ENCODE results near the gene PANK4.

The PANK4 gene

GRCh38 chr1:2561898-2562895, 35.8 kb upstream of the PANK4 start:
- no peak overlapping the region for H3K4me3 Mint-ChIP-seq
- H3K4me1 Mint-ChIP-seq (ENCODE audit: low read depth): peaks cover 8% of the 10 kb centered on the region
- no peak overlapping the region for H3K27ac Mint-ChIP-seq
- no peaks in the 10 kb centered on the region for H3K9me3 Mint-ChIP-seq (ENCODE audit: low read depth)
- H3K27me3 Mint-ChIP-seq: no peaks in the 10 kb centered on the region
- H3K36me3 Mint-ChIP-seq: no peaks in the 10 kb centered on the region

DNA sequence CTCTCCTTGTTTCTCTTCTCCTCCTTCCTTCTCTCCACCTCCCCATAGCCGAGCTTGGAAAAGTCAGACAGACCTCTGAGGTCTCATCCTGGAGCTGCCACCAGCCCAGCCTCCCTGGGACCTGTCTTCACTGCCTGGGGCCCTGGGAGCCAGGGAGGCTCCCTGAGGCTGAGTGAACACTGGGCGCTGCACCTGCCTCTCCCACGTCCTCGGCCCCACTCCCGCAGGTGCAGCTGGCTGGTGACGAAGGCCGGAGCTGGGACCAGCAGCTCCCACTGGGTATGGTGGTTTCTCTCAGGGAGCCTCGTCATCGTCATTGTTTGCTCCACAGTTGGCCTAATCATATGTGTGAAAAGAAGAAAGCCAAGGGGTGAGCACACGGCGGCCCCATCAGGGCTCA, 35.0 kb upstream of the PANK4 start:
- peak overlapping the region; percentile 34 for H3K27ac Mint-ChIP-seq
- no peaks in the 10 kb centered on the region for H3K36me3 Mint-ChIP-seq
- peaks cover 8% of the 10 kb centered on the region for H3K4me1 Mint-ChIP-seq (ENCODE audit: low read depth)
- H3K27me3 Mint-ChIP-seq: no peaks in the 10 kb centered on the region
- no peaks in the 10 kb centered on the region for H3K9me3 Mint-ChIP-seq (ENCODE audit: low read depth)
- H3K4me3 Mint-ChIP-seq: no peak overlapping the region

- H3K27me3 Mint-ChIP-seq: no peaks in the 10 kb centered on the region
- no peak overlapping the region for H3K4me3 Mint-ChIP-seq
- peaks cover 10% of the 10 kb centered on the region for H3K4me1 Mint-ChIP-seq (ENCODE audit: low read depth)
- H3K9me3 Mint-ChIP-seq (ENCODE audit: low read depth): no peaks in the 10 kb centered on the region
- H3K27ac Mint-ChIP-seq: no peak overlapping the region
- no peaks in the 10 kb centered on the region for H3K36me3 Mint-ChIP-seq
Measured at GRCh38 chr1:2560299-2561073, 34.1 kb upstream of the PANK4 start.

DNA sequence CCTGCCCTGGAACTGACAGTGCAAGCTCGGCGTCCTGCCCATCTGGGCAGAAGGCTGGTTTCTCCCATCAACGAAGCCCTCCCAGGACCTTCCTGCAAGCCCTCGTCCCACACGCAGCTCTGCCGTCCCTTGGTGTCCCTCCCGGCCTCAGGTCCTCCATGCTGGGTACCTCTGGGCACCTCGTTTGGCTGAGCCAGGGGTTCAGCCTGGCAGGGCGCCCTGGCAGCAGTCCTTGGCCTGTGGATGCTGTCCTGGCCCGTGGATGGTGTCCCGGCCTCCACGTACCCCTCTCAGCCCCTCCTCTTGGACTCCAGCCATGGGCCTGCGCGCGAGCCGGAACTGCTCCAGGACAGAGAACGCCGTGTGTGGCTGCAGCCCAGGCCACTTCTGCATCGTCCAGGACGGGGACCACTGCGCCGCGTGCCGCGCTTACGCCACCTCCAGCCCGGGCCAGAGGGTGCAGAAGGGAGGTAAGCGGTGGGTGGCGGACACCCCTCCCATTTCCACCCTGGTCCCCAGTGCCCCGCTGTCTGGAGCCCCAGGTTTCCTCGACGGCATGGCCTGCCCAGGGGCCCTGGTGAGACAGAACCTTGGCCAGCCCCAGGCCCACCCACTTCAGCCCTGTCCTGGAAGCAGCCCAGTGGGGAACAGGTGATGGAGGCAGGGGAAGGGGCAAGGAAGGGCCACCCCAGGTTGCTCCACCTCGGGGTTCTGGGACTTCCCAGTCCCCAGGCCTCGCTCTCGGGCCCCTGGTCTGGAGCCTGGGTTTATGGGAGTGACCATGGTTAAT, 33.3 kb upstream of the PANK4 start:
- Mint-ChIP-seq H3K36me3 (no peaks in the 10 kb centered on the region), H3K4me1 (ENCODE audit: low read depth) (peaks cover 13% of the 10 kb centered on the region), H3K9me3 (ENCODE audit: low read depth) (no peaks in the 10 kb centered on the region)

DNA sequence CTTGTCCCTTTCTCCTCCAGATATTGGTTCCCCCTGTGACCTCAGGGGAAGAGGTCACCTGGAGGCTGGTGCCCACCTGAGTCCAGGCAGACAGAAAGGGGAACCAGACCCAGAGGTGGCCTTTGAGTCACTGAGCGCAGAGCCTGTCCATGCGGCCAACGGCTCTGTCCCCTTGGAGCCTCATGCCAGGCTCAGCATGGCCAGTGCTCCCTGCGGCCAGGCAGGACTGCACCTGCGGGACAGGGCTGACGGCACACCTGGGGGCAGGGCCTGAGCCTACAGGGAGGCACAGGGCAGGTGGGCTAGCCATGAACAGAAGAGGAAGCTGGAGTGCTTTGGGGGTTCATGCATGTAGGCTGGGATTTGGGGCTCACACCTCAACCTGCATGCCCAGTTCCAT, 32.5 kb upstream of the PANK4 start:
- Mint-ChIP-seq H3K4me1 (ENCODE audit: low read depth) (peaks cover 19% of the 10 kb centered on the region), H3K27me3 (no peaks in the 10 kb centered on the region), H3K9me3 (ENCODE audit: low read depth) (no peaks in the 10 kb centered on the region), H3K4me3 (peak overlapping the region; percentile 65), H3K36me3 (no peaks in the 10 kb centered on the region), H3K27ac (peak overlapping the region; percentile 75)

More for the DNA sequence above, 33.3 kb upstream of the PANK4 start:
- no peak overlapping the region for H3K4me3 Mint-ChIP-seq
- no peak overlapping the region for H3K27ac Mint-ChIP-seq
- no peaks in the 10 kb centered on the region for H3K27me3 Mint-ChIP-seq

DNA sequence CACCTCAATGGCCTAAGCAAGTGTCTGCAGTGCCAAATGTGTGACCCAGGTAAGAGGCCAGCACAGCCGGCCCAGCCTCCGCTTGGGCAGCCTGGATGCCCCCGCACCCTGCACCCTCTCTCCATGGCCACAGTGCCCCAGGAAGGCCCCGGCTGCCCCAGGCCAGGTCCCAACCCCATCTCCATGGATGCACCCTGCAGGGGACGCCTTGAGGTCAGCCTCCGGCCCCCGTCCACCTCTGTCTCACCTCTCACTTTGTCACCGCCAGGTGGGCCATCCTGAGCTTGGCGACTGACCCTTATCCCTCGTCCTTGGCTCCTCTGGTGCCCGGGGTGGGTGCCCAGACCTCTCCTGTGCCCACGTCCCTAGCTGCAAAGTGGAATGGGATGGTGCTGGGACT, 32.0 kb upstream of the PANK4 start:
- no peaks in the 10 kb centered on the region for H3K36me3 Mint-ChIP-seq
- peaks cover 19% of the 10 kb centered on the region for H3K4me1 Mint-ChIP-seq (ENCODE audit: low read depth)
- peak overlapping the region; percentile 65 for H3K4me3 Mint-ChIP-seq
- H3K9me3 Mint-ChIP-seq (ENCODE audit: low read depth): no peaks in the 10 kb centered on the region
- H3K27ac Mint-ChIP-seq: peak overlapping the region; percentile 81
- no peaks in the 10 kb centered on the region for H3K27me3 Mint-ChIP-seq

GRCh38 chr1:2557482-2558400, 31.3 kb upstream of the PANK4 start:
- Mint-ChIP-seq H3K9me3 (ENCODE audit: low read depth) (no peaks in the 10 kb centered on the region), H3K27me3 (no peaks in the 10 kb centered on the region), H3K36me3 (no peaks in the 10 kb centered on the region), H3K4me3 (peak overlapping the region; percentile 97), H3K27ac (peak overlapping the region; percentile 81), H3K4me1 (ENCODE audit: low read depth) (peaks cover 19% of the 10 kb centered on the region)

GRCh38 chr1:2556678-2557481, 30.5 kb upstream of the PANK4 start:
- Mint-ChIP-seq H3K4me1 (ENCODE audit: low read depth) (peaks cover 19% of the 10 kb centered on the region), H3K27me3 (no peaks in the 10 kb centered on the region), H3K27ac (peak overlapping the region; percentile 98), H3K9me3 (ENCODE audit: low read depth) (no peaks in the 10 kb centered on the region), H3K4me3 (peak overlapping the region; percentile 97), H3K36me3 (no peaks in the 10 kb centered on the region)

DNA sequence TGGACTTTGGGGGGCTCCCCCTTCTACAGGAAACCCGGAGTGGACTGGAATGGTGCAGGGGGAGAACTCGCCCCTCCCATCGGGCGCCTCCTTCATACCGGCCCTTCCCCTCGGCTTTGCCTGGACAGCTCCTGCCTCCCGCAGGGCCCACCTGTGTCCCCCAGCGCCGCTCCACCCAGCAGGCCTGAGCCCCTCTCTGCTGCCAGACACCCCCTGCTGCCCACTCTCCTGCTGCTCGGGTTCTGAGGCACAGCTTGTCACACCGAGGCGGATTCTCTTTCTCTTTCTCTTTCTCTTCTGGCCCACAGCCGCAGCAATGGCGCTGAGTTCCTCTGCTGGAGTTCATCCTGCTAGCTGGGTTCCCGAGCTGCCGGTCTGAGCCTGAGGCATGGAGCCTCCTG, 29.9 kb upstream of the PANK4 start, which contains the start of gene TNFRSF14:
Gene TNFRSF14 (plus strand): TSS at position 95 of the 401 bp plus-strand sequence. CDS start 294 bp downstream, at position 389.
- H3K27ac Mint-ChIP-seq: peak within 1 kb of the TSS; percentile 98
- peak within 1 kb of the TSS; percentile 97 for H3K4me3 Mint-ChIP-seq
- H3K4me1 Mint-ChIP-seq (ENCODE audit: low read depth): peaks cover 18% of the 10 kb centered on the region
- no peaks in the 10 kb centered on the region for H3K9me3 Mint-ChIP-seq (ENCODE audit: low read depth)
- H3K27me3 Mint-ChIP-seq: no peaks in the 10 kb centered on the region
- no peaks in the 10 kb centered on the region for H3K36me3 Mint-ChIP-seq

DNA sequence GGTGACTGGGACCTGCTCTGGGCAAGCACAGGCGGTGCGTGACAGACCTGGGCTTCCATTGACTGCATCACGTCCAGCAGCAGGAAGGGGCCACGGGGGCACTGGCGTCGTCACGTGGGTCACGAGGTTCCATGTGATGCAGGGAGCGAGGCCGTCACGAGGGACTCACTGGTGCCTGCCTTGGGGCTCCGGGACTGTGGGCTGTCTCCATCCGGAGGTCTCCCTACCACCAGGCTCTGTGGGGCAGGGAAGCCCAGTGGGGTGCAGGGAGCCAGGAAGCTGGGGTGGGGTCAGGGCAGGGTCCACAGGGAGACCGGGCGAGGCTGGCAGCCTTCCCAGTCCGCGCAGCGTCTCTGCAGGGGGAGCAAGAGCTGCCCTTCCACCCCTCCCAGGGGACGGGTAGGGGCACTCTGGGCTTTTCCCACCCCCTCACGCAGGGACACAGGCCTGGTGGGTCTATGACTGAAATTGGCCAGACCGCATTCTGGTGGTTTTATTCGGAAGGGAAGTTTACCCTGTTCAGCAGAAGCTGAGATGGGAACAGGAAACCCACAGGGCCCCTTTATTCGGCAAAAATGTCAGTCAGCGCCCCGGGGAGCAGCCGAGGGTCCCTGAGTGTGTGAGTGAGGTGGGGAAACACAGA, 29.4 kb upstream of the PANK4 start:
- H3K36me3 Mint-ChIP-seq: no peaks in the 10 kb centered on the region

DNA sequence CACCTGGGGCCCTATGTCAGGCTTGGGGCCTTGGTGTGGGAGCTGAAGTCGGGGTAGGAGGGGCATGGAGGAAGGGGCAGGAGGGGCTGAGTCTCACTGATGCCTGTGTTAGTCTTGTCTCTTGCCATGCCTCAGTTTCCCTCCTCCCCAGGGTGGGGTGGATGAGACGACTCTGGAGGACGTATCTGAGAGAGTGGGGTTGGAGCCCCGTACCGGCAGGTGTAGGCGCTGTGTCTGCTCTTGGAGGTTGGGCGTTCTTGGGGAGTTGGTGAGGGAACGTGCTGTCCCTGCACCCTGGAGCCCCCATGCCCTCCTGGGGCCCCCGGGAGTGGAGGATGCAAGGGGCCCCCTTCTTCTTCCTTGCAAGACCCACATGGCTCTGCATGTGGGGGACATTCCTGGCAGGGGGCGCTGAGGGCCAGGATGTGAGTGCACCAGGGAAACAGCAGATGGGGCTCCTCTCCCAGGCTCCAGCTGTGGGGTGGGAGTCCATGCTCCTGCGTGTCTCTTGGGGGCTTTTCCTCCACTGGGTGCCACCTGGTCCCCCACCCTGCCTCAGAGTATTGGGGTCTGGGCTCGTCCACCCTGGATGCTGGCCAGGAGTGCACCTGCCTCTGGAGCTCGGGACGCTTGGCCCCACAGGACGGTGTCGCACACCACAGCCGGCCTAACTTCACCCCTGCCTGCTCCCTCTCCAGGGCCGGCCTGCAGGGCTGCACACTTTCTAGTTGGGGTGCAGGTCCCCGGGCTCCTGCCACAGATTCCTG, 28.4 kb upstream of the PANK4 start:
- H3K9me3 Mint-ChIP-seq (ENCODE audit: low read depth): no peaks in the 10 kb centered on the region
- peak overlapping the region; percentile 63 for H3K4me3 Mint-ChIP-seq
- H3K27ac Mint-ChIP-seq: peak overlapping the region; percentile 61
- no peaks in the 10 kb centered on the region for H3K27me3 Mint-ChIP-seq
- H3K4me1 Mint-ChIP-seq (ENCODE audit: low read depth): peaks cover 20% of the 10 kb centered on the region
- no peaks in the 10 kb centered on the region for H3K36me3 Mint-ChIP-seq

More for the DNA sequence above, 29.4 kb upstream of the PANK4 start:
- no peaks in the 10 kb centered on the region for H3K27me3 Mint-ChIP-seq
- peak overlapping the region; percentile 98 for H3K27ac Mint-ChIP-seq
- H3K4me1 Mint-ChIP-seq (ENCODE audit: low read depth): peaks cover 18% of the 10 kb centered on the region
- H3K4me3 Mint-ChIP-seq: peak overlapping the region; percentile 97
- no peaks in the 10 kb centered on the region for H3K9me3 Mint-ChIP-seq (ENCODE audit: low read depth)
